ES-I3 (cell line): ENCODE results near the gene PCBD2.
"Not testable (repeated sequence)": the region's sequence is repeated elsewhere in the genome, so short reads cannot be mapped to it uniquely, and the experiment has no call there.

Source experiments
- H3K36me3 ChIP-seq: 2 replicates; pipeline ENCODE4 v1.6.1; 2013; ENCODE audit warnings: mild to moderate bottlenecking, low read length, control low read depth, moderate library complexity; ENCODE audit not compliant: insufficient read depth
- H3K4me1 ChIP-seq: 2 replicates; pipeline ENCODE4 v1.6.1; 2013; ENCODE audit warnings: mild to moderate bottlenecking, control low read depth, low read length; ENCODE audit not compliant: insufficient read depth
- H3K9ac ChIP-seq: 2 replicates; pipeline ENCODE4 v1.6.1; 2013; ENCODE audit warnings: low read depth, mild to moderate bottlenecking, low read length, moderate library complexity
- H3K9me3 ChIP-seq: 2 replicates; pipeline ENCODE4 v1.6.1; 2013; ENCODE audit warnings: mild to moderate bottlenecking, low read length, moderate library complexity; ENCODE audit not compliant: control insufficient read depth, insufficient read depth

Gene PCBD2

DNA sequence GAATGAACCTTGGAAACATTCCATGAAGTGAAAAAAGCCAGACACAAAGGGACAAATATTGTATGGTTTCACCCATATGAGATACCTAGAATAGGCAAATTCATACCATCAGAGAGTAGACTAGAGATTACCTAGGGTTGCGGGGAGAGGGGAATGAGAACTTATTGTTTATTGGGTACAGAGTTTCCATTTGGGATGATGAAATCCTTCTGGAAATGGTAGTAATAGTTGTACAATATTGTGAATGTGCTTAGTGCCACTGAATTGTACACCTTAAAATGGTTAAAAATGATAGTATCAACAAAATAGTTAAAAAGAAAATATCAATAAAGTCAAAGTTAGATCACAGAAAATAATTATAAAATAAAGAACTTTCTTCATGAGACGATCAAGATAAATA is 88.2 kb downstream of the PCBD2 start:
- Histone ChIP-seq H3K9ac (no peak overlapping the region), H3K4me1 (peaks cover 11% of the 10 kb centered on the region; the same call in 1 of the 2 replicates), H3K36me3 (no peaks in the 10 kb centered on the region), H3K9me3 (no peaks in the 10 kb centered on the region)

DNA sequence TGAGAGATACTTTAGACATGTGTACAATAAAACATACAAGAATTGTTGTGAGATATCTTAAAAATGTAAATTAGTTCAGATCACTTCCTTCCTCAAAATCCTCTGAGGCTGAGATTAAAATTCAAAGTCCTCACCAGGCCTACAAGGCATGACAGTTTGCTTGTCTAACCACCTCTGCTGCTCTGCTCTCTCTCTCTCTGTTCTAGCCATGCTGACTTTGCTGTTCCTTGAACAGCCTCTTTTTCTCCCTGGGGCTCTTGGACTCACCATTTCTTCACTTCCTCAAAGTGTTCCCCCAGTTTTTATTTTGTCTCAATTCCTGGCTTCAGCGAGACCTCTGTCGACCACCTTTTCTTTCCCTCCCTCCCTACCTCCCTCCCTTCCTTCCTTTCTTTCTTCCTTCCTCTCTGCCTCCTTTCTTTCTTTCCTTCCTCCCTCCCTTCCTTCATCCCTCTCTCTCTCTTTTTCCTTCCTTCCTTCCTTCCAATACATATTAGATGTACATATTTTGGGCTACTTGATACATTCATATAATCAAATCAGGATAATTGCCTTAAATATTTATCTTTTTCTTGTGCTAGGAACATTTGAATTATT is 89.7 kb downstream of the PCBD2 start:
- no peaks in the 10 kb centered on the region for H3K9me3 ChIP-seq
- no peak overlapping the region for H3K9ac ChIP-seq
- H3K36me3 ChIP-seq = no peaks in the 10 kb centered on the region
- H3K4me1 ChIP-seq = peaks cover 8% of the 10 kb centered on the region; the same call in 1 of the 2 replicates

DNA sequence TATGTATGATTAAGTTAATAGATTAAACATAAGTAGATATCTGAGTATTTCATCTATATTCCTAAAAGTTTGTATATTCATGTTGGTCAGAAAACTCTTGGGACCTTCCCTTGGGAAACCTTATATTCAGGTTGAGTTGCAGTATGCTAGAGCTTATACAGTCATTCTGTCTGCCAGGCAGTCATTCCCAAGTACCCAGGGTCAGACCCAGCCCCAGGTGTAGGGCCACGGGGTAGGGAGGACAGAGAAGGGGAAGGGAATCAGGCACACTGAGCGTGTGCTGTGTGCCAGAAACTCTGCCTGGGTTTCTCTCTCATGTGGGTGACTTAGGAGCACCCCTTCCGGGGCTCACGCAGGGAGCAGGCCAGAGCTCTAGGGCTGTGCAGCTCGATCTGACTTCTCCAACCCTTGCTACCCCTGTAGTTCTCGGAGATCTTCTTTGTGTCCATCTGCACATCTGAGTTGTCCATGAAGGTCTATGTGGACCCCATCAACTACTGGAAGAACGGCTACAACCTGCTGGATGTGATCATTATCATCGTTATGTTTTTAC is 91.0 kb downstream of the PCBD2 start:
- H3K36me3 ChIP-seq = no peaks in the 10 kb centered on the region
- no peaks in the 10 kb centered on the region for H3K9me3 ChIP-seq
- H3K9ac ChIP-seq = no peak overlapping the region
- no peaks in the 10 kb centered on the region for H3K4me1 ChIP-seq

DNA sequence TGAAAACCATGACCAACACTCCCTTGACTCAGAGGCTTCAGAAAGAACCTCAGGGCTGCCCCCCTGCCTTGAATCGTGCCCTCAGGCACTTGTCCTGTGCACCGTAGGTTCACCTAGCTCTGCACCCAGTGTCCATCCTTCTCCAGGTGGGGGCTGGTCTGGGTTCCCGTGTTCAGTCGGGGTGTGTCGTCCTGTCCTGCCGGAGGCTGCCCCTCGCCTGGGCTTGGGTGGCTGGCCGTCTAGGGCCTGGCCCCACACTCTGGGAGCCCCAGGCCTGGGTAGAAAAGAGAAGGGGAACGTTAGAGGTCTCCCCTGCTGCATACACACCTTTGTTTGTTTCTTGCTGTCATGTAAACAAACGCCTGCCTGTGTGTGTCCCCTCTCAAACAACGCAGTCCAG is 92.1 kb downstream of the PCBD2 start:
- Histone ChIP-seq H3K36me3 (no peaks in the 10 kb centered on the region), H3K4me1 (no peaks in the 10 kb centered on the region), H3K9me3 (no peaks in the 10 kb centered on the region), H3K9ac (no peak overlapping the region)

DNA sequence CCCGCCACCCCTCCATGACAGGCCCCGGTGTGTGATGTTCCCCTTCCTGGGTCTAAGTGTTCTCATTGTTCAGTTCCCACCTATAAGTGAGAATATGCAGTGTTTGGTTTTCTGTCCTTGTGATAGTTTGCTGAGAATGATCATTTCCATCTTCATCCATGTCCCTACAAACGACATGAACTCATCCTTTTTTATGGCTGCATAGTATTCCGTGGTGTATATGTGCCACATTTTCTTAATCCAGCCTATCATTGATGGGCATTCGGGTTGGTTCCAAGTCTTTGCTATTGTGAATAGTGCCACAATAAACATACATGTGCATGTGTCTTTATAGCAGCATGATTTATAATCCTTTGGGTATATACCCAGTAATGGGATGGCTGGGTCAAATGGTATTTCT is 93.1 kb downstream of the PCBD2 start:
- not testable (repeated sequence) for H3K36me3 ChIP-seq, H3K9ac ChIP-seq, H3K9me3 ChIP-seq, H3K4me1 ChIP-seq

DNA sequence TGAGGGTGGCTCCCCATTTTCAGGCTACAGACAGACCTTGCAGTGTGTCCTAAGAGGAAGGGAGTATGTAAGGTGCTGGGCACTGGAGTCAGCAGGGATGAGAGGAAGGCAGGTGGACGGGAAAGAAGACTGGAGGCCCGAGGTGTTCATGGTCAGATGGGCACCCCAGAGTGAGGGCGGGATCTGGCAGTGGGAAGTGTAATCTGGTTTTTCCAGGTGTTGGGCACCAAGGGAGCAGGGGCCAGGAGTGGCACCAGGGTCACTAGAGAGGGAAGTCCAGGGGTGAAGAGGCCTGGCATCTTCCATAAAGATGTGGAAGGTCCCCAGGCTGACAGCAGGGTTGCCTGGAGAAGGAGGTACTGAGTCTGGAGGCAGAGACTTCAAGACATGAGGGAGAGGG is 99.4 kb downstream of the PCBD2 start:
- Histone ChIP-seq H3K4me1 (no peaks in the 10 kb centered on the region), H3K9ac (no peak overlapping the region), H3K9me3 (no peaks in the 10 kb centered on the region), H3K36me3 (no peaks in the 10 kb centered on the region)

DNA sequence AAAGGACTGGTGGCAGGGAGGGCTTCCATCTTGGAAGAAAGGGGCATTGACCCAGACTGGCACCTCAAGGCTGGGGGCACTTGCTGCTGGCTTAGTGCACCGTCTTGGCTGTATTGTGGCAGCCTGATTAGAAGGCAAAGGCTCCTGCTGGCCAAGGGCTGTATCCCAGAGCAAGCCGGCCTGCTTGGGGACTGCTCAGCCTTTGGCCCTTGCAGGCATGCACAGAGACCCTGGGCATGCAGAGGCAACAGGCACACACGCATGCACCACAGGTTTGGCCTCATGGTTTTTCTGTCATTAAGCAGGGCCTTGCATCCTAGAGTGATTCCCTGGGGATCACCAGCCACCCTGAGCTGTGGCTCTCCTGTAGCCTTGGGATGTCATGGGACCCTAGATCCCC is 100.1 kb downstream of the PCBD2 start:
- H3K4me1 ChIP-seq = no peaks in the 10 kb centered on the region
- H3K9ac ChIP-seq = no peak overlapping the region
- no peaks in the 10 kb centered on the region for H3K9me3 ChIP-seq
- H3K36me3 ChIP-seq = no peaks in the 10 kb centered on the region

DNA sequence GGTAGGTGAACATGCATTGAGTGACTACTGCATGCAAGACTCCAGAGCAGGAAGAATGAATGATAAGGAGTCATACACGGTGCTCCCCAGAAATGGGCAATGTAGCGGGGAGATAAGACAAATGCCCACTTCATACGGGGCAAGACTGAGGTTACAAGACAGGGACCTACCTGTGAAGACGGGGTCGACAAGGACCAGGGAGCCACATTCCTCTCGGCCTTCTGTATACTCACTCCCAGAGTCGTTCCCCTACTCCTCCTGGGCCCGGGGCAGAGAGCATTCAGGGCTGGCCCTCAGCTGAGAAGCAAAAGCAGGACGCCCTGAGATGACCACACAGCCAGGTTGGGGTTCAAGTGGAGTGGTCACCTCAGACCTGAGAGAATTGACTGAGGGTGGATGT is 102.4 kb downstream of the PCBD2 start:
- H3K9ac ChIP-seq = no peak overlapping the region
- H3K9me3 ChIP-seq = no peaks in the 10 kb centered on the region
- H3K36me3 ChIP-seq = no peaks in the 10 kb centered on the region
- no peaks in the 10 kb centered on the region for H3K4me1 ChIP-seq

DNA sequence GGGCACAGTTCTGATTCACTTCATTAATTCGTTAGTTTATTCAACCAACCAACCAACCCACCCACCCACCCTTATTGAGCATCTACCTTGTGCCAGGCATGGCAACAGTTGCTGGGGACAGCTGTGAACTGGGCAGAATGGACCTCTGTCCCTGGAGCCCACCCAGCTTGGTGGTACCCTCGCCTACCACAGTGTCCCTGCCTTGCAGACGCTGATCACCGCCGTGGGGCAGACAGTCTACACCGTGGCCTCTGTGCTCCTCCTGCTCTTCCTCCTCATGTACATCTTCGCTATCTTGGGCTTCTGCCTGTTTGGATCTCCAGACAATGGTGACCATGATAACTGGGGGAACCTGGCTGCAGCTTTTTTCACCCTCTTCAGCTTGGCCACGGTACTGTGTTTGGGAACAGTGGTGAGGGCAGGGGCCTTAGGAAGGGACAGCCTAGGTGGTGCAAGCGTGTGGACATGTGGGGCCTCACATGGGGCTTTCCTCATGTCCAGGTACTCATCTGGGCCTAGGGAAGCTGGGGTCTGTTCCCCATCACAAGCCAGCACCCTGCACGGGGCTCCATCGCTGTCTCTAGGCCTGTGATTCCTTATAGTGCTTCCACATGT is 102.9 kb downstream of the PCBD2 start:
- Histone ChIP-seq H3K9me3 (no peaks in the 10 kb centered on the region), H3K36me3 (no peaks in the 10 kb centered on the region), H3K9ac (no peak overlapping the region), H3K4me1 (no peaks in the 10 kb centered on the region)

DNA sequence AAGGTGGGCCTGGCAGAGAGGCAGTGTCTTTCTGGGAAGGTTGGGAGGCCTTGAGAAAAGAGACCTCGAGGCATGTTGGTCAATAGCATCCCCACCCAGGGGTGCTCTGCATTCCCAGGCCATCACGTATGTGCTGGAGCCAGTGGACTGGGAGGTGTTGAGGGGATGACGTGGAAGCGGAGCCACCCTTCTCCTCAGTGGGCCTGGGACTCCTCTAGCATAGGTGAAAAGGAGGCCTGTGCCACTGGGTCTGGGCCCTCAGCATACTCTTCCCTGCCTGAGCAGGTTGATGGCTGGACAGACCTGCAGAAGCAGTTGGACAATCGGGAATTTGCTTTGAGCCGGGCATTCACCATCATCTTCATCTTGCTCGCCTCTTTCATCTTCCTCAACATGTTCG is 103.6 kb downstream of the PCBD2 start:
- no peaks in the 10 kb centered on the region for H3K9me3 ChIP-seq

DNA sequence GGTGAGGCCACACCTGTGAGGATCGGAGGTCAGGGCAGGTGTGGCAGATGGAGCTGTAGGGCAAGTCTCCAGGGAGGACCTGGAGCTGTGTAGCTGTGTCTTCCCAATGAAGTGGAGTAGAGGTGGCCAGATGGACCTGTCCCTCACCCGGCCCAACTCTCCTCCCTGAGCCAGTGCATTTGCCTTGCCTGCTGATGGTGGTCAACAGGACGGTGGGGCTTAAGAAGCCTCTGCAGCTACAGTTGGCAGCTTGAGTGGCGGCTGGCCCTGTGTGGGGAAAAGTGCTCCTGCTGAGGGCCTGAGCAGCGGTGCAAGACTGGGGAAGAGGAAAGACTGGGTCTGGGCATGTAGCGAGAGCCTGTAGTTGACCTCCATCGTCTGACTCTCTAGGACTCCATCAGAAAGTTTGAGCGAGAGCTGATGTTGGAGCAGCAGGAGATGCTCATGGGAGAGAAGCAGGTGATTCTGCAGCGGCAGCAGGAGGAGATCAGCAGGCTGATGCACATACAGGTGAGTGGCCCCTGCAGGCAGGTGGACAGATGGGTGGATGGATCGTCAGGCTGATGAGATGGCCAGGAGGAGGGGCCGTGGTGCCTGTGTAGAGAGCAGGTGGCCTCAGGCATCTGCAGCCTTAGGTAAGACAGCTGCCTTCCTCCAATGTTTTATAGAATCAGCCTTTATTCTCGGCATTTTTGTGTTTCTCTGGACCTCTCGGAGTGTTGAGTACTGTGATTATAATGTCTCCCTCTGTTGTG is 104.2 kb downstream of the PCBD2 start:
- Histone ChIP-seq H3K36me3 (no peaks in the 10 kb centered on the region), H3K4me1 (no peaks in the 10 kb centered on the region), H3K9me3 (no peaks in the 10 kb centered on the region), H3K9ac (no peak overlapping the region)

More for the DNA sequence above, 103.6 kb downstream of the PCBD2 start:
- no peaks in the 10 kb centered on the region for H3K4me1 ChIP-seq
- H3K36me3 ChIP-seq = no peaks in the 10 kb centered on the region
- H3K9ac ChIP-seq = no peak overlapping the region

DNA sequence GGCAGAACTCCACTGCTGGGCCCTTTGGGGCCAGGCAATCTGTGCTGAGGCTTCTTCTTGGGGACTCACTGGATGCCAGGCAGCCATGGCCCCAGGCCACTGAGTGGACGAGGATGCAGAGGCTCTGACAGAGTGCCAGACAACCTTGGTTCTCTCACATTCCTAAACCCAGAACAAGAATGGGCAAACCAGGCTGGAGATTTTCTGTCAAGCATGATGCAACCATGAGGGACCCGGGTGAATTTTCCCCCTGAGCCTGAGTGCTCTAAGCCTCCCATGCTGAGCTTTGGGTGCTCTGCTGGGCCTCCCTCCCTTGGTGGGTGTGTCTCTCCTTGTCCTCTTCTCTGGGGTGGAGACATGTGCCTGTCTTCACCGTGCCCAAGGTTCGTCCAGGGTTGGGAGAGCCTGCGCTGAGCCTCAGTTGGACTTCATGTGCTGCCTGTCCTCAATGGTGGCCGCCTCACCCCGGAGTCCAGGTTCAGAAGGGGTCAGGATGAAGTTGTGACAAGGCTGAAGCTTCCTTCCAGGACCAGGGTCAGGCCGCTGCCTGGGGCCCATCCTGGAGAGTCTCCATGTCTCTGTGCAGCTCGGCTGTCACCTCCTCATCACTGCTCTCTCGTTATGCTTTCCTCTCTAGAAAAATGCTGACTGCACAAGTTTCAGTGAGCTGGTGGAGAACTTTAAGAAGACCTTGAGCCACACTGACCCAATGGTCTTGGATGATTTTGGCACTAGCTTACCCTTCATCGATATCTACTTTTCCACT is 105.0 kb downstream of the PCBD2 start:
- no peak overlapping the region for H3K9ac ChIP-seq
- no peaks in the 10 kb centered on the region for H3K36me3 ChIP-seq
- H3K9me3 ChIP-seq = no peaks in the 10 kb centered on the region
- no peaks in the 10 kb centered on the region for H3K4me1 ChIP-seq

DNA sequence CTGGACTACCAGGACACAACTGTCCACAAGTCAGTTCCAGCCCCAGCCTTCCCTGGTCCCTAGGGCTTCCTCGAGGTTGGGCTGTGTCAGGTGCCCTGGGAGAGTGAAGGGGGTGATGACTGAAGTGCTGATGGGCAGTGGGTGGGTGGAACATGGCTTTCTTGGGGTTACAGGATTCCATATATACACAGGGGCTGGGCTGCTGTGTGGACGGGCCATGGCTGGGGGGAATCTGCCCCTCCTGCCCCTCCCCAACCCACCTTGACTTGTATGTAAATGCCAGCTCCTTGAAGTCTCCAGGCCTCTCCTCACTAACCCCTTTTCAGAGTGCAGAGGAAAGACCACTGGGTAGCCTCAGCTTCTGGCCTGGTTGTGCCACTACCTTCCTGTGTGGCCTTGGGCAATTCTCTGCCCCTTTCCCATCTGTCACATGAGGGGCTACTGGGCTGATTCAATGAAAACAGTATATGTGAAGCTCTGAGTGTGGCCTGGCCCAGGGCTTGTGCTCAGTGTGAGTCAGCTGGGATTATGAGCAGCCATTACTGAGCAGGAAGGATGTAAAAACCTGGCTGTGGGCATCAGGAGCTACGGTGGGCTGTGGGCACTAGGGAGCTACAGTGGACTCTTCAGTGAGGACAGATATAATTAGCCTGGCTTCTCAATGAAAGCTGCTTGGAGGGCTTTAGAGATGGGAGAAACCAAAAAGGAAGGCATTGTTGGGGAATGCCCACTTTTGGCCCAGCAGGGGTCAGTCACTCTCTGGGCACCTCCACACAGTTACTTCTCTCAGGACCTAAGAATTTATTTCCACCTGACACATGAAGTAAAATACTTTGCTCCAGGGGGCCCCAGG is 105.8 kb downstream of the PCBD2 start:
- H3K9ac ChIP-seq = no peak overlapping the region
- H3K4me1 ChIP-seq = no peaks in the 10 kb centered on the region
- no peaks in the 10 kb centered on the region for H3K36me3 ChIP-seq
- H3K9me3 ChIP-seq = no peaks in the 10 kb centered on the region
